D721Med (cell line): ENCODE data around the gene CCNQ.

Experiments
- DNase-seq: peaks from one replicate; pipeline ENCODE4 v3.0.0; 2011; ENCODE audit warnings: low spot score; ENCODE audit not compliant: insufficient read length
- FAIRE-seq: peaks from 2 replicates; lab custom pipeline; 2011; peaks lifted over from hg19 to GRCh38; lab: Jason Lieb, UNC
- CTCF ChIP-seq: IDR thresholded peaks from 2 replicates; pipeline ENCODE4 v1.5.1; 2012; ENCODE audit warnings: mild to moderate bottlenecking, control low read depth; ENCODE audit not compliant: insufficient read depth; ENCODE audit errors: missing control alignments

The CCNQ gene

GRCh38 chrX:153578889-153579288, 20.1 kb downstream of the CCNQ start:
- no peak for DNase-seq

GRCh38 chrX:153578200-153578835, 20.6 kb downstream of the CCNQ start:
- no peak for DNase-seq
- no peak for FAIRE-seq
- no peak for TF ChIP-seq CTCF

More at GRCh38 chrX:153578889-153579288, 20.1 kb downstream of the CCNQ start:
- TF ChIP-seq CTCF = no peak
- no peak for FAIRE-seq

GRCh38 chrX:153576961-153577360, 22.0 kb downstream of the CCNQ start:
- FAIRE-seq (no peak), DNase-seq (no peak)
- no peak for TF ChIP-seq CTCF

GRCh38 chrX:153576239-153576870, 22.6 kb downstream of the CCNQ start:
- no peak for TF ChIP-seq CTCF
- no peak for FAIRE-seq

GRCh38 chrX:153573984-153574383, 25.0 kb downstream of the CCNQ start:
- FAIRE-seq (no peak), DNase-seq (no peak)
- no peak for TF ChIP-seq CTCF

More at GRCh38 chrX:153576239-153576870, 22.6 kb downstream of the CCNQ start:
- DNase-seq = no peak

- no peak for FAIRE-seq
- TF ChIP-seq CTCF = no peak
Observed at GRCh38 chrX:153572601-153573000, 26.3 kb downstream of the CCNQ start.

GRCh38 chrX:153571534-153571908, 27.4 kb downstream of the CCNQ start:
- no peak for TF ChIP-seq CTCF

More at GRCh38 chrX:153572601-153573000, 26.3 kb downstream of the CCNQ start:
- no peak for DNase-seq

More at GRCh38 chrX:153571534-153571908, 27.4 kb downstream of the CCNQ start:
- no peak for DNase-seq
- no peak for FAIRE-seq
